Thyroid gland (tissue), 4 donors: ENCODE results near the gene RANBP10.

ENCODE experiments used
- POLR2A ChIP-seq, 2 donors: fragments of 450-650 bp; IDR thresholded peaks; one replicate each; pipeline ENCODE4 v1.6.1; 2017; ENCODE audit warnings: antibody characterized with exemption in 2 of 2, mild to moderate bottlenecking in 2 of 2, moderate library complexity in 1 of 2
- TF ChIP-seq, protein P1 (sequence below), 6 experiments: fragments of 200-600 bp in 3 of 6; fragments of 450-650 bp in 3 of 6; sonication (generic) in 3 of 6; IDR thresholded peaks; one replicate each; pipeline ENCODE4 v1.5.1; 2016 to 2019; ENCODE audit warnings: antibody characterized with exemption in 6 of 6, mild to moderate bottlenecking in 2 of 6, inconsistent platforms in 1 of 6, moderate library complexity in 1 of 6

DNA sequence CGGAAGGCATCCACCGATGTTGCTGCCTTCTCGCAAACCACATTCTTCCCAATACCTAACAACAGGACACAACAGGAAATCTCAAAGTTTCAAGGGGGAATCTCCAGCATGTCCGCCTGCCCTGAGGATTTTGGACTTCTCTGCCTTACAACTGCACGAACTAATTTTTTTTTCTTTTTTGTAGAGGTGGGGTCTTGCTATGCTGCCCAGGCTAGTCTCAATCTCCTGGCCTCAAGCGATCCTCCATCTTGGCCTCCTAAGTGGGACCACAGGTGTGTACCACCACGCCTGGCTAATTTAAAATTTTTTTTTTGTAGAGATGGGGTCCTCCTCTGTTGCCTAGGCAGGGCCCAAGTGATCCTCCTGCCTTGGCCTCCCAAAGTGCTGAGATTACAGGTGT lies 130.4 kb downstream of the RANBP10 start:
- TF ChIP-seq, protein P1, sequence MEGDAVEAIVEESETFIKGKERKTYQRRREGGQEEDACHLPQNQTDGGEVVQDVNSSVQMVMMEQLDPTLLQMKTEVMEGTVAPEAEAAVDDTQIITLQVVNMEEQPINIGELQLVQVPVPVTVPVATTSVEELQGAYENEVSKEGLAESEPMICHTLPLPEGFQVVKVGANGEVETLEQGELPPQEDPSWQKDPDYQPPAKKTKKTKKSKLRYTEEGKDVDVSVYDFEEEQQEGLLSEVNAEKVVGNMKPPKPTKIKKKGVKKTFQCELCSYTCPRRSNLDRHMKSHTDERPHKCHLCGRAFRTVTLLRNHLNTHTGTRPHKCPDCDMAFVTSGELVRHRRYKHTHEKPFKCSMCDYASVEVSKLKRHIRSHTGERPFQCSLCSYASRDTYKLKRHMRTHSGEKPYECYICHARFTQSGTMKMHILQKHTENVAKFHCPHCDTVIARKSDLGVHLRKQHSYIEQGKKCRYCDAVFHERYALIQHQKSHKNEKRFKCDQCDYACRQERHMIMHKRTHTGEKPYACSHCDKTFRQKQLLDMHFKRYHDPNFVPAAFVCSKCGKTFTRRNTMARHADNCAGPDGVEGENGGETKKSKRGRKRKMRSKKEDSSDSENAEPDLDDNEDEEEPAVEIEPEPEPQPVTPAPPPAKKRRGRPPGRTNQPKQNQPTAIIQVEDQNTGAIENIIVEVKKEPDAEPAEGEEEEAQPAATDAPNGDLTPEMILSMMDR (IDR thresholded peaks at IDR 0.05), result no peak
- no peak for TF ChIP-seq POLR2A (IDR thresholded peaks at IDR 0.05)
